A673 (cell line): ENCODE data around the gene NEU3.

Experiments used
- CTCF ChIP-seq: fragments of 300-800, 200-600 bp; sonication (generic); conservative IDR thresholded peaks from 2 replicates; pipeline ENCODE4 v1.5.1; 2017; ENCODE audit warnings: low read depth, mild to moderate bottlenecking, antibody characterized with exemption, low read length, moderate library complexity, mixed read lengths
- EZH2 ChIP-seq: fragments of 200-600 bp; sonication (generic); IDR thresholded peaks from 2 replicates; pipeline ENCODE4 v1.6.1; 2017; ENCODE audit warnings: borderline replicate concordance, low read depth, mild to moderate bottlenecking, mixed read lengths, antibody characterized with exemption, low read length; ENCODE audit not compliant: poor library complexity, severe bottlenecking

- TF ChIP-seq CTCF (no peak), EZH2 (no peak)
Measured at GRCh38 chr11:74948546-74948897, 40.2 kb upstream of the NEU3 start.
